Measurements from ENCODE around the gene FBXO15. TPM values are rescaled to one million over a fixed set of nuclear protein-coding genes. Genes with fewer than 3 reads are reported as not detected.

Gene FBXO15
- total and polyA plus RNA-seq, 2 of the 8 experiments (the other 6 are each of a cell fraction or from before 2014, with no cell fraction given): 0.84 to 0.85 TPM

- no peak overlapping the region for H3K9ac ChIP-seq (replicated peaks in 1 of 4; ENCODE audit: extremely low read depth in 1 of 4, low read depth in 3 of 4, low read length in 3 of 4)
- CTCF ChIA-PET (ENCODE audit: partially characterized antibody): interaction anchor here (1.1 kb wide), 2 partner anchors 18 to 161 kb away, joined by 3 read pairs; no protein-coding TSS in a partner anchor
- TF ChIP-seq SIRT6 (IDR thresholded peaks at IDR 0.05; ENCODE audit: low read length) (no peak), CHD1 (IDR thresholded peaks at IDR 0.05; ENCODE audit: low read depth, low read length) (no peak), POLR2AphosphoS5 (IDR thresholded peaks at IDR 0.05; ENCODE audit: low read depth, low read length) (no peak), YY1 (IDR thresholded peaks at IDR 0.05; ENCODE audit: low read depth, low read length) (no peak), SP2 (IDR thresholded peaks at IDR 0.05; ENCODE audit: low read length) (no peak), KDM5A (IDR thresholded peaks at IDR 0.05; ENCODE audit: low read length) (no peak), GABPA (IDR thresholded peaks at IDR 0.05; ENCODE audit: borderline replicate concordance, insufficient read depth, low read length) (no peak), KDM1A (IDR thresholded peaks at IDR 0.05; ENCODE audit: borderline replicate concordance, low read length) (no peak), JUN (IDR thresholded peaks at IDR 0.05; ENCODE audit: low read depth, low read length) (no peak), RFX5 (IDR thresholded peaks at IDR 0.05; ENCODE audit: borderline replicate concordance, low read depth, low read length) (no peak), BRCA1 (IDR thresholded peaks at IDR 0.05; ENCODE audit: low read depth, low read length) (no peak), SUZ12 (IDR thresholded peaks at IDR 0.05; ENCODE audit: low read length) (no peak), GTF2F1 (IDR thresholded peaks at IDR 0.05; ENCODE audit: borderline replicate concordance, low read depth, low read length) (no peak), KDM4A (IDR thresholded peaks at IDR 0.05; ENCODE audit: low read depth, low read length, severe bottlenecking) (no peak), USF2 (IDR thresholded peaks at IDR 0.05; ENCODE audit: low read length) (no peak)
Measured at GRCh38 chr18:74178884-74179283, 31.2 kb upstream of the FBXO15 start.

More at GRCh38 chr18:74178884-74179283, 31.2 kb upstream of the FBXO15 start:
- POLR2A ChIA-PET (ENCODE audit: partially characterized antibody): no interaction called here
- Histone ChIP-seq H3K9me3 (ENCODE audit: insufficient read depth in 2 of 2, low read depth in 1 of 2, low read length in 1 of 2) (no peaks in the 10 kb centered on the region), H3K27me3 (replicated peaks in 1 of 4; ENCODE audit: control insufficient read depth in 3 of 4, extremely low read depth in 1 of 4, insufficient read depth in 3 of 4, low read length in 3 of 4) (no peaks in the 10 kb centered on the region), H3K79me1 (ENCODE audit: low read depth, low read length) (no peaks in the 10 kb centered on the region), H2AFZ (ENCODE audit: low read length) (no peak overlapping the region), H2BK5ac (ENCODE audit: low read depth, low read length) (no peak overlapping the region), H3K4ac (replicated peaks; ENCODE audit: insufficient read length, low read depth, low read length) (no peak overlapping the region), H3K36me3 (ENCODE audit: control insufficient read depth in 2 of 4, insufficient read depth in 4 of 4, low read length in 3 of 4) (no peaks in the 10 kb centered on the region), H4K8ac (ENCODE audit: extremely low read depth, insufficient read depth, low read length) (no peak overlapping the region), H3K4me2 (ENCODE audit: insufficient read depth in 1 of 2, low read depth in 2 of 2, low read length in 2 of 2) (no peak overlapping the region), H2BK15ac (ENCODE audit: low read length) (no peak overlapping the region), H3K23ac (ENCODE audit: insufficient read length) (no peak overlapping the region), H3K56ac (replicated peaks; ENCODE audit: insufficient read length, low read depth, low read length) (no peak overlapping the region), H4K5ac (ENCODE audit: insufficient read length, low read depth, low read length) (no peak overlapping the region), H3K4me1 (replicated peaks in 1 of 4; ENCODE audit: control insufficient read depth in 3 of 4, insufficient read depth in 4 of 4, low read length in 3 of 4) (peaks cover 0 to 4% (median 2%) of the 10 kb centered on the region in 4 experiments; a peak in 1 of 7 replicates), H2AK5ac (ENCODE audit: low read depth, low read length) (no peak overlapping the region), H2BK12ac (ENCODE audit: low read depth, low read length) (no peak overlapping the region), H3K79me2 (ENCODE audit: control insufficient read depth in 1 of 2, insufficient read depth in 2 of 2, low read length in 2 of 2) (no peaks in the 10 kb centered on the region), H3K27ac (ENCODE audit: low read depth, low read length) (no peak overlapping the region), H3K14ac (ENCODE audit: insufficient read length) (no peak overlapping the region), H3K18ac (ENCODE audit: extremely low read depth, low read length) (no peak overlapping the region), H2BK120ac (replicated peaks; ENCODE audit: low read depth, low read length) (no peak overlapping the region), H3K23me2 (ENCODE audit: low read depth, low read length) (no peaks in the 10 kb centered on the region), H4K91ac (replicated peaks; ENCODE audit: insufficient read length, low read length) (no peak overlapping the region), H2BK20ac (ENCODE audit: low read length) (no peak overlapping the region), H3K4me3 (ENCODE audit: extremely low read depth in 1 of 4, insufficient read depth in 2 of 4, low read depth in 3 of 4, low read length in 4 of 4) (no peak overlapping the region), H4K20me1 (replicated peaks in 1 of 2; ENCODE audit: control insufficient read depth in 1 of 2, insufficient read depth in 2 of 2, low read length in 2 of 2) (no peaks in the 10 kb centered on the region)
- DNase-seq (ENCODE audit: low read depth in 1 of 2, low spot score in 2 of 2): no peak
- WGBS, 2 experiments (ENCODE audit: extremely low coverage in 1 of 2, insufficient coverage in 1 of 2, insufficient read length in 1 of 2, insufficient replicate concordance in 2 of 2, low coverage in 1 of 2, low lambda C conversion rate in 2 of 2, missing lambda C conversion rate in 1 of 2): 89% methylated on average over 1 of the region's 1 CpG; no CpG with 5 or more reads in 1 of the 2 experiments
- FAIRE-seq: no peak
